Activated T-cell treated with anti-CD3 and anti-CD28 coated beads for 1 hour (primary cell): Measurements from ENCODE around the gene PPP1R7.
A peak's percentile ranks its signal among the peaks of the same experiment; 100 is the strongest.

ENCODE experiments used
- DNase-seq: peaks from one replicate; pipeline ENCODE4 v3.0.0-alpha.2; 2020; ENCODE audit warnings: low read depth

The PPP1R7 gene

DNA sequence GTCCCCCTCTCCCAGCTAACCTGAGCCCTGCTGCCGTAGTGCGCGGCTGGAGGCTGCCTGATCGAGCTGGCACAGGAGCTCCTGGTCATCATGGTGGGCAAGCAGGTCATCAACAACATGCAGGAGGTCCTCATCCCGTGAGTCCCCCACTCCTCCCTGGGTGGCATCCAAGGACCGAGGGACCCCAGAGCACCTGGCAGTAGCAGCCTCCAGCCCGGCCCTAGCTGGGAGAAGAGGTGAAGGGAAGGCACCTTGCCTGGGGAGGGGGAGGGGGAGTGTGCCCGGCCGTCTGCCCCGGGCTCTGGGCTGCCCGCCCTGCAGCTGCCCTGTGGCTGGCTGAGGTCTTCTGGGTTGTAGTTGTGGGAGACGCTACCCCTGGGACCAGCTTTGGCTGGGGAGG is 64.5 kb downstream of the PPP1R7 start:
- DNase-seq: no peak

DNA sequence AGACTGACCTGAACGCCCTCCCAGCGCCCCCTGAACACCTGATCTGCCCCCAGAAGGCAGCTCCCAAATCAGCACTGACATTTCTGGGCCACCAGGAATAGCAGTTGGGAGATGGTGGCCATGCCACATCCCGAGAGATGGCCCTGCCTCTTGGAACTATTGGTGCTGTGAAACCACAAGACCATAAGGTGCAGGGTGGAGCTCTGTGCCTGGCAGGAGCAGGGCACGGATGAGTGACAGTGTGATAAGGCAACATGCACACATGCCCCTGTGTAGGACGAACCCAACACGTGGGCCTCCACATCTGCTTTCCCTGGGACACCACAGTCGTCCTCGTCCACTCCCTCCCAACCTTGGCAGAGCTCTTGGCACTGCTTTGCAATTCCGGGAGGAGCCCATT is 65.2 kb downstream of the PPP1R7 start:
- DNase-seq: no peak

DNA sequence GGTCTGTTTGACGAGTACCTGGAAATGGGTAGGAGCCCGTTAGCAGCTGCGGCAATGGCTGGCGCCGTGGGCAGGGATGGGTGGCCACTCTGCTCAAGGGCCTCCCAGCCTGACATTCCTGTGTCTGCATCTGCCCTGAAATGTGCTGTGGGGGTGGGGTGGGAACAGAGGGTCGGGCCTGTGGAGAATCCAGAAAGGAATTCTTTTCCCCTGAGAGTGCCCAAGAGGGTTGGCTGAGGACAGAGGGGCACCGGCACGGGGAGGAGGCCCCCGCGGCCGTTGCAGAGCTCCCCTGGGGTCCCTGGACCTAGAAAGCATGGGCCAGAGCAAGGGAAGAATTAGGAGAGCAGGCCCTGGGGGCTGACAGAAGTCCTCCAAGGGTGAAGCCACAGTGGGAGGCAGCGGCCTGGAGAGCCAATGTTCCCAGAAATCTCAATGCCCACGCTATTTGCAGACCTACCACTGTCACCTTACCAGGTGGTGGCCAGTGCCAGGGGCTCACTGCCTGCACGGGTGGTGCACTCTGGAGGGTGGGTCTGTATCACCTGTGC is 66.0 kb downstream of the PPP1R7 start:
- DNase-seq: no peak

DNA sequence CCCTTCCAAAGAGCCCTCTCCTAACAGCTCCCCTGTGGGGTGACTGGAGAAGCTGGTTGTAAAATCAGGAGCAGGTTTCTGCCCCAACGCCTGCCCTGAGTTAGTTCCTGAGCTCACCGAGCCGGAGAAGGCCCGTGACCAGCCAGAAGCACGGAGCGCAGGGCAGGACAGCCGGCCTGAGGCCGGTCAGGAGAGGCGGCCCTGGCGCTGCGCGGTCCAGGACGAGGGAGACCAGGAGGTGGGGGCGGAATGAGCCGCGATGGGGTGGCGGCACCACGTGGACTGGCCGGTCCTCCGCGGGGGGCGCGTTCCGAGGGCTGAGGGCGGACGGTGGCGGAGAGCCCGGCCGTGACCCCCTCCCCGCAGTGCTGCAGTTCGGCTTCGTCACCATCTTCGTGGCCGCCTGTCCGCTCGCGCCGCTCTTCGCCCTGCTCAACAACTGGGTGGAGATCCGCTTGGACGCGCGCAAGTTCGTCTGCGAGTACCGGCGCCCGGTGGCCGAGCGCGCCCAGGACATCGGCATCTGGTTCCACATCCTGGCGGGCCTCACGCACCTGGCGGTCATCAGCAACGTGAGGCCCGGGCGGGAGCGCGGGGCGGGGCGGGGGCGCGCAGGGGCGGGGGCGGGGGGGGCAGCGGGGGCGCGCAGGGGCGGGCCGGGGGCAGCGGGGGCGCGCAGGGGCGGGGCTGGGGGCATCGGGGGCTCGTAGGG is 67.2 kb downstream of the PPP1R7 start:
- peak; percentile 16 for DNase-seq

DNA sequence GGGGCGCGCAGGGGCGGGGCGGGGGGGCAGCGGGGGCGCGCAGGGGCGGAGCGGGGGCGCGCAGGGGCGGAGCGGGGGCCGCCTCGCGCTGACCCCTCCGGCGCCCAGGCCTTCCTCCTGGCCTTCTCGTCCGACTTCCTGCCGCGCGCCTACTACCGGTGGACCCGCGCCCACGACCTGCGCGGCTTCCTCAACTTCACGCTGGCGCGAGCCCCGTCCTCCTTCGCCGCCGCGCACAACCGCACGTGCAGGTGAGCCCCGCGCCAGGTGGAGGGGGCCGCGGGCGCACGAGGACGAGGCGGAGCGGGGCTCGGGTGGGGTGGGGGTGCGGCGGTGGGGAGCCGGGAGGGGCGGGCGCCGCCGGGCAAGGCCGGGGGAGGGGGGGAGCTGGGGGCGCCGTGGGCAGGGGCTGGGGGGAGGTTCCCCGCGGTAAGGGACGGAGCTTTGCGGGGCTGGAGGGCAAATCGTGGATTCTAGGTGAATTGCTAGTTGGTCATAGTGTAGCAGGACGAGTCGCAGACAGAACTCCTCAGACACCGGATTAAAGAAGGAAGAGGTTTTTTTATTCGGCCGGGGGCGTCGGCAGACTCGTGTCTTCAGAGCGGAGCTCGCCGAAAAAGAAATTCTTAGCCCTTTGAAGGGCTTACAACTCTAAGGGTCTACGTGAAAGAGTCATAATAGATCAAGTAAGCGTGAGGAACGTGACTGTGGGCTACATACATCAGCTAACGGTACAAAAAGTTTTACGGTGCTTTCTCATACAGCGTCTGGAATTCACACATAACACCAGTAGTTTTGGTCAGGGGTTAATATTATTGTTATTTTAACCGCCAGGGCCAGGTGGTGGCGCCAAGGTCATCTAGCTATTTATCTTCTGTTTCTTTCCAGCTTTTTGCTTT is 68.1 kb downstream of the PPP1R7 start:
- peak; percentile 16 for DNase-seq

DNA sequence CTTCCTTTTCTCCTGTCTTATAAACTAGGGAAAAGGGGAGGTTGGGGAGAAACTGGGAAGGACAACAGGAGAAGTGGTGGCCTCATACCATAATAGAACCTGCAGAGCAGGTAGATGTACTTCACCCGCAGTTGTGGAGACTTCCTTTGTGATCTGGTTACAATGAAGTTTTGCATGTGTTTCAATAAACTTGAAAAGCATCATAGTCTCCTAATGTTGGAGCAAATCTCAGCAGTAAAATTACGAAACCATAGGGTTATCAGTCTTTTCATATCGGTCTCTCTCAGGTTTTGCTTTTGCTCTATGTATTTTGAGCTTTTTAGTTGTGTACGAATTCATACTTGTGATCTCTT is 68.7 kb downstream of the PPP1R7 start:
- DNase-seq: no peak

DNA sequence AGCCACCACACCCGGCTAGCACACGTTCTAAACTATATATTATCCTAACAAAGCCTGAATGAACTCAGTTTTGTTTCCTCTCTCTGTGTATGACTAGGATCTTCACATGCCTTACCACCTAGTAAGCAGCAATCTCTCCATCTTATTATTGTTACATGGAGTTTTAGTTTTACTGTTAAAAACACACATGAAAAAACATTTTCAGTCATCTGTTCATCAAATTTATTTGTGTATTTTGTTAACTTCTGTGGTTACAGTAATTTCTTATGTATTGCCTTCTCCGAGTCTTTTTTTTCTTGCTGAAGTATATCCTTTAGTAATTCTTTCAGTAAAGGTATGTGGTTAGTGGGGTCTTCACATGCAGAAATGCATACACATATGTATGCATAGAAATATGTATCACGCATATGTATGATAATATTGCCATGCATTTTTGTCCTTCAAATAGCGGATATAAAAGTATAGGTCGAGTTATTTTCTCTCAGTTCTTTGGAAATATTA is 69.6 kb downstream of the PPP1R7 start:
- DNase-seq: no peak

DNA sequence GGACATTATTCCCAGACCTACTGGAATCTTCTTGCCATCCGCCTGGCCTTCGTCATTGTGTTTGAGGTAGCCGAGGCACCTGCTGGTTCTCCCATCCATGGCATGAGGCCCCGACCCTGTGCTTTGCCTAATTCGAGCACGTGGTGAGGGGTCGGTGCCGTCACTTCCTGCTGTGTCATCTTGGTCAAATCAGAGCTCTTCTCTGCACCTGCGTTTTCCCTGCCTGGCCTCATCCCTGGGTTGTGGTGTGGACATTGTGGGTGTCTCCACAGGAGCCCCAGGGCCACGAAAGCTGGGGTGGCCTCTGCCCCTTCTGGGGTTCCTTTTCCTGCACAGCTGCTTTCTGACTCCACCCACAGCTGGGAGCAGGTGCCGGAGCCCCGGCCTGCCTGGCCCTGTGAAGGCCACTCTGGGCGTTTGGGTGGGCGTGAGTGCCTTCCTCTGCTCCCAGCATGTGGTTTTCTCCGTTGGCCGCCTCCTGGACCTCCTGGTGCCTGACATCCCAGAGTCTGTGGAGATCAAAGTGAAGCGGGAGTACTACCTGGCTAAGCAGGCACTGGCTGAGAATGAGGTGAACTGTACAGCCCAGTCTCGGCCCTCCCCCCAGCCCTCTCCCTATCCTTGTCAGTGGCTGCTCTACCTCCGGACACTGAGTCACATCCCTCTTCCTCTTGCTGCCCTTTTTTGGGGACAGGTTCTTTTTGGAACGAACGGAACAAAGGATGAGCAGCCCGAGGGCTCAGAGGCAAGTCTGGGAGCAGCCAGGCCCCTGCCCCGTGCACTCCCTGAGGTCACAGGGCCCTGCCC is 73.1 kb downstream of the PPP1R7 start:
- no peak for DNase-seq

DNA sequence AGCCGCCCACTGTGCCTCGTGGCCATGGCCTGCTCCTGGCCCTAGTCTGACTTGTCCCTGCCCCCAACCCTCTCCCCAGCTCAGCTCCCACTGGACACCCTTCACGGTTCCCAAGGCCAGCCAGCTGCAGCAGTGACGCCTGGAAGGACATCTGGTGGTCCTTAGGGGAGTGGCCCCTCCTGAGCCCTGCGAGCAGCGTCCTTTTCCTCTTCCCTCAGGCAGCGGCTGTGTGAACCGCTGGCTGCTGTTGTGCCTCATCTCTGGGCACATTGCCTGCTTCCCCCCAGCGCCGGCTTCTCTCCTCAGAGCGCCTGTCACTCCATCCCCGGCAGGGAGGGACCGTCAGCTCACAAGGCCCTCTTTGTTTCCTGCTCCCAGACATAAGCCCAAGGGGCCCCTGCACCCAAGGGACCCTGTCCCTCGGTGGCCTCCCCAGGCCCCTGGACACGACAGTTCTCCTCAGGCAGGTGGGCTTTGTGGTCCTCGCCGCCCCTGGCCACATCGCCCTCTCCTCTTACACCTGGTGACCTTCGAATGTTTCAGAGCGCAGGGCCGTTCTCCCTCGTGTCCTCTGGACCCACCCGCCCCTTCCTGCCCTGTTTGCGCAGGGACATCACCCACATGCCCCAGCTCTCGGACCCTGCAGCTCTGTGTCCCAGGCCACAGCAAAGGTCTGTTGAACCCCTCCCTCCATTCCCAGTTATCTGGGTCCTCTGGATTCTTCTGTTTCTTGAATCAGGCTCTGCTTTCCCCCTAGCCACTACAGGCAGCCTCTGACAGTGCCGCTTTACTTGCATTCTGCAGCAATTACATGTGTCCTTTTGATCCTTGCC is 74.0 kb downstream of the PPP1R7 start:
- no peak for DNase-seq

DNA sequence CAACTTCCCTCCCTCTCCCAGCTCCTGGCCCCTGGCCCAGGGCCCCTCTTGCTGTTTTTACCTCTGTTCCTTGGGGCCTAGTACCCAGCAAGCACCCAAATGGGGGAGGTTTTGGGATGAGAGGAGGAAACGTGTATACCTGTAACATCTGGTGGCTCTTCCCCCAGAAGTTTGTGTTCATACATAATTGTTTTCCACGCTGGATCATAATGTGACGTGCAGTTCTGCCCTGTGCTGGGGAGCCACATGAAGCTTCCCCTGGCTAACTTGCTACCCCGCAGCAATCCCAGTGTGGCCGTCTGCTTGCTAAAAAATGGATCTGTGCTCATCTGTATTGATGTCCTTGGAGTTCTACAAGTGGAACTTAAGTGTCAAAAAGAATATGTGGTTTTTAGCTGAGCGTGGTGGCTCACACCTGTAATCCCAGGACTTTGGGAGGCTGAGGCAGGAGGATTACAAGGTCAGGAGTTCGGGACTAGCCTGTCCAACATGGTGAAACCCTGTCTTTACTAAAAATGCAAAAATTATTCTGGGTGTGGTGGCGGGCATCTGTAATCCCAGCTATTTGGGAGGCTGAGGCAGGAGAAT is 74.7 kb downstream of the PPP1R7 start:
- DNase-seq: no peak

DNA sequence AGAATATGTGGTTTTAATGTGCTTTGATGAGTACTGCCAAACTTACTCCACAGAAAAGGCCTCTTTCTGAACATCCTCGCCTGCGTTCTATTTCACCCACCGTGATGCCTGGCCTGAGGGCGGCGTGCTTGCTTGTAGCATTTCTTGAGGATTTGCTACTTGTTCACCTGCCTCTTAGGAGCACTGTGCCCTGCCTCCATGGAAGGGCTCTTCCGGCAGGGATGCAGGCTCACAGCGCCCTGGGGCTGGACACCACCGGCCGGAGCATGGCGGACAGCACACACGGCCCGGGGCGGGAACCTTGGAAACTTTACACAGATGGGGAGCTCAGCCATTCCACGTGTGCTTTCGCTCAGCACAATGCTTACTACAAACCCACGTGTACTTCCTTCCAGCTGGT is 75.3 kb downstream of the PPP1R7 start:
- no peak for DNase-seq

DNA sequence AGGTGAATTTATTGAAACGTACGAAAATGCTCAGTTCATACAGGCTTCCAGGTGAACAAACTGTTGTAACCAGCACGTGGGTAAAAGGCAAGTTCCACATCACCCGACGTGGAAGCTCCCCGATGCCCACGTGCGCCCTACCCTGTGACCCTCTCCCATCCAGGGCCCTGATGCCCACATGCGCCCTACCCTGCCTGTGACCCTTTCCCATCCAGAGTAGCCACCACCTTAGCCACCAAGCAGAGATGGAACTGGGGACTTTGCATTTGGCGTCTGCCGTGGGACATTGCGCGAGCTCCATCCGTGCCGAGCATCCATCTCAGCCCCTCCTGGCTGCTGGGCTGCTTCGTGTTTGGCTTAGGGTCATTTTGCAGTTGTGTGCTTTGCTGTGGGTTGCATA is 75.7 kb downstream of the PPP1R7 start:
- DNase-seq: no peak

DNA sequence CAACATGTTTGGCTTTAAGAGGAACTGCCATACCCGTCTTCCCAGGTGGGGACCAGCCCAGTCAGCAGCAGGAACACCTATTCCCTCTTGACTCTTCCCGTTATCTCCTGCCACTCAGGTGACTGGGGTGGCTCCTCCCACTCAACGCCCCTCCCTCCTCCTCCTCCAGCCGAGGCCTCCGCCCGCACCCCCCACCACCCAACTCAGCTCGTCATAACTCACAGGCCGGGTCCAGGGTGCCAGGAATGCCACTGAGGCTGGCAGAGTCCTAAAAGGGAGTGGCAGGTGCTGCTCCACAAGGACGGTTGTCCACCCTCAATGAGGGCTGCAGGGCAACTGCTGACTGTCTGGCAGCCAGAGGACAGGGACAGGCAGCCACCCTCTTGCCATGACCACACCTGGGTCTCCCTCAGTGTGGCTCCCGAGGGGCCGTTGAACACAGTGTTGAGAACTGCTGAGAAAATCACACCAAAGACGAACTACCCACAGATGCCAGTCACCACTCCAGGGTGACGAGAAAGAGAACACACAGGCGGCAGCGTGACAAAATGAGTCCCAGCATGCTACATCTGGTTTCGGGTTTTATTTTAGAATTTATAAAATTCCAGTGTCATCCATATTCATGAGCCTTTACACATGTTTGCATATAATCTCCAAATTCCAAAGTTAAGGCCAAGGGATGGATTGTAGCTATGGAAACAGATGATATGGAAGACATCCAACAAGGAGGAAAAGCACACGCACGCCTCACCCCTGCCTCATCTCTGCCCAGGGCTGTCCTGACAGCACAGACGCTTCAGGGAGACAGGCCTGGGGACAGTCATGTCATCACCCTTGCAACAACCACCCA is 76.7 kb downstream of the PPP1R7 start:
- no peak for DNase-seq

DNA sequence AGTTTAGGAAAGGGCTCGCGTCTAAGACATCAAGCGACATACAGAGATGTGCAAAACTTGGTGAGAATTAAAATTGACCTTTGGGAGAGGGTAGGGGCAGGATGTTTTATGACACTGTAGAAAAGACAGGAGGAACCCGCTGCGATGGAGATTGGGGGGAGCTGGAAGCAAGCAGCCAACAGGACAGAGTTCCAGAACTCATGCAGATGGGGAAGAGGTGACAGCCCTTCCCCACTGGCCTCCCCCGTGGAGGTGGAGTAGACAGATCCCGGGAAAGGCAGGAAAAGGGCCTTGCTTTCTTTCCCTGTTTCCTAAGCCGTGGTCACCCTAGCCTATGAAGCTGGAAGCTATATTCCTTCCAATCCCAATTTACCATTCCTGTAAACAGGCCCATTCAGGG is 77.3 kb downstream of the PPP1R7 start:
- DNase-seq: no peak

DNA sequence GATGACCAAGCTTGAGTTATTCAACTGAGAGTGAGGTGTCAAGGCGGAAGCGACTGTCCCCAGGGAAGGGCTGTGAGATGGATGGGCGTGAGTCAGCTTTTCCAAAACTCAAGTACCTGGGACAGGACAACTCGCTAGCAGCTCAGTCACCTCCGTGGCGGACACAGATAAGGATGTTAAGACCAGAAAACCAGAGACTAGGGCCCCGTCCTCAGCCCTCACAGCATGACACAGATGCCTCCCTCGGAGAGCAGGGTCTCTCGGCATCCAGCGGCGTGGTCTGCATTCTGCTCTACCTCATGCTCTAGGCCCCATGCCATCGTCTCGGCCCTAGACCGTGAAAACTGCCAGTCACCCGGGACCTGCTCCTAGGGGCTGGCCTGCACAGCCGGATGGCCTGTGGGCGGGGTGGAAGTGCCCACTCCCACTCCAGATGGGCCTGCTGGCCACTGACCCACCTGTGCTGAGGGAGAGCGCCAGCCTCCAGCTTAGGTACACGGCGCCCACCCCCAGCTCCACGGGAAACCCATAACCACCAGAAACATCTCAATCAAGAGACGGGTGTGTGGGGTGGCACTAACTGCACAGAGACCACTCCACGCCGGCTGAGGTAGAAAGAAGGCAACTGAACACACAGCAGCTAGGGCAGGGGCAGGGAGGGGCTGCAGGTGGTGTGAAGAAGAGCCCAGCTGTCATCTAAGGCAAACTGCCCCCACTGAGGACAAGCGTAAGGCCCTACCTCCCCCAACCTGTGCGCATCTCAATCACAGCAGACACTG is 78.0 kb downstream of the PPP1R7 start:
- no peak for DNase-seq

DNA sequence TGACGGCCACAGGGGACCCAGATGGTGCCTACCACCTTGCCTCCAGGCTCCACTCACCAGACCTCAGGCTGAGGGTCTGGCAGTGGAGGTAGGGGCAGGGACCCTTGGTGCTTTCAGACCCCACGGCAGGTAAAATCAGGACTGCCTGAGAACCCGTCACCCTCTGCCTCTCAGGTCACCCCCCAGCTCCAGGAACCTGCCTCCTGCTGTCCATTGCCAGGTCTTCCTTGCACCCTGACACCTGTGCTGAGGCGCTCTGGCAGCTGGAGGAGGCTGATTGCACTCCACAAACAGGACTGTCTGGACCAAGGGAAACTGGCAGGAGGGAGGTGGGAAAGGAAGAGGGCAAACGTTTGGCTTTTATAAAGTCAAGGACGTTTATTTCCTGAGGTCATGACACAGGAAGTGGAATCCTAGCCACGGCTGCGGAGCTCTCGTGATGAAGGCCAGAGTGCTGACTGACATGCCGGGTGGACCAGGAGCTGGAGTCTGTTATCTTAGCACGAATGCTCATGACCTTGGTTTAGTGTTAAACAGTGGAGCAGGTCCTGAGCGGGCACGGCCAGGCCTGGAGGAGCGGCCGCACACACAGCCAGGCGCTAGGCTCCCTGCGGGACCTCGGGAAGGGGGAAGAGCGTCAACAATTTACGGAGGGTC is 78.7 kb downstream of the PPP1R7 start:
- DNase-seq: no peak

DNA sequence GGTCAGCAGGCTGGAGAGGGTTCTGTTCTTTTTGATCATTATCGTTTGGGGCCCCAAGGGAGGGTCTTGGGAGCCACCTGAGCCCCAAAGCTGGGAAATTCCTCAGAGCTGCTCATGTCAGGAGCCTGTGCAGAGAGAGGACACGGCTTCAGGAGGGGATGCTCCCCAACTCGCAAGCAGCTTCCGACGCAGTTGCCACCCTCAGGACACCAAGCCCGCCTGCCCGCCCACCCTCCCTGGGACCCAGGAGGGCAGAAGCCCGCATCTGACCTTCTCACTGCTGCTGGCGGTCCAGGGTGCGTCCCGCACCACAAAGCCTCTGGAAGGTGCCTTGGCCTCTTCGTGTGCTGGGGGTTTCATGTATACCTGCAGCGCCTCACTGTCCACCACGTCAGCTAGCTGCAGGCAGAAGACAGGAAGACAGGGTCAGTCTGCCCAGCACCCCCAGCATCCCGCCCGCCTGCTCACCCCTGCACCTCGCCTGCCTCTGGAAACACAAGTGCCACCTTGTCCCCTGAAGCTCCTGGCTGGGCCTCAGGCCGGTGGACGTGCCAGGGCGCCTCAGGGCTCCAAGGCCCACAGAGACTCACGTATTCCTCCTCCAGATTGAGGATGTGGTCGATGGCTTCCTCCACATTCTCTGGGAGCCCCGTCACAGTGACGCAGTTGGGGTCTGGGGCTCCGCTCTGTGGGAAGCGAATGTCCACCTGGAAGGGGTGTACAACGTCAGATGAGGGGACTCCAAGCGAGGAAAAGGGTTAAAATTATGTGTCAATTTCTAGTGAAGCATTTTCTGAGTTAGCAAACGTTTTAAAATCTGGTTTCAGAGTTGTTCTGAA is 79.5 kb downstream of the PPP1R7 start:
- DNase-seq: no peak

DNA sequence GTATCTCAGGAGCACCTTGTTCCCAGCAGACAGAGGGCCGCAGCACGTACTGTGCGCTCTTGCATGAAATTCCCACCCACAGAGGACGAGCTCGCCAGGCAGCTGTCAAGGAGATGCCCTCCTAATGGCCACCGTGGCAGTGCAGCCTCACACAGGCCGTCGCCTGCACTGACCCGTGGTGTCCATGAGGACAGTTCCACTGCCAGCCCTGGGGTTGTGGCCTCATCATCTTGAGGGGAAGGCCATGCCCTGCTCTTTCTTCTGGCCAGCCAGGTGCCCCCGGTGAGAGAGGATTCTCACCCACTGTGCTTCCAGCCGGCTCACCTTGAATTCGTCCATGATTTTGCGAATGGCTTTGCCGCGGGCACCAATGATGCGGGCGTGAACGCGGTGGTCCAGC is 80.2 kb downstream of the PPP1R7 start:
- no peak for DNase-seq
